Astrocyte (in vitro differentiated cells and primary cell): ENCODE results near the gene RPL26. TPM values are rescaled to one million over a fixed set of nuclear protein-coding genes. Genes with fewer than 3 reads are reported as not detected.
A peak's percentile ranks its signal among the peaks of the same experiment; 100 is the strongest.

Source experiments
- DNase-seq: peaks from one replicate; pipeline ENCODE4 v3.0.0-alpha.2; 2010; ENCODE audit warnings: low read depth
- FAIRE-seq: peaks from 2 replicates; lab custom pipeline; 2011; peaks lifted over from hg19 to GRCh38; lab: Jason Lieb, UNC
- H2AFZ ChIP-seq: 2 replicates; pipeline ENCODE4 v1.6.0; 2012; ENCODE audit warnings: low read depth, low read length, inconsistent platforms
- H3K27ac ChIP-seq: 2 replicates; pipeline ENCODE4 v1.5.1; 2011; ENCODE audit warnings: low read depth, low read length, inconsistent platforms
- H3K27me3 ChIP-seq: 2 replicates; pipeline ENCODE4 v1.6.0; 2011; ENCODE audit warnings: low read length, inconsistent platforms; ENCODE audit not compliant: insufficient read depth
- H3K36me3 ChIP-seq: 2 replicates; pipeline ENCODE4 v1.5.1; 2011; ENCODE audit warnings: low read length, inconsistent platforms; ENCODE audit not compliant: insufficient read depth
- H3K4me1 ChIP-seq: 2 replicates; pipeline ENCODE4 v1.5.1; 2011; ENCODE audit warnings: low read length, inconsistent platforms; ENCODE audit not compliant: insufficient read depth
- H3K4me2 ChIP-seq: 2 replicates; pipeline ENCODE4 v1.6.0; 2012; ENCODE audit warnings: low read length, inconsistent platforms
- H3K4me3 ChIP-seq: 2 replicates; pipeline ENCODE4 v1.5.1; 2011; ENCODE audit warnings: low read depth, mild to moderate bottlenecking, low read length, inconsistent platforms; ENCODE audit not compliant: insufficient read depth
- H3K79me2 ChIP-seq: 2 replicates; pipeline ENCODE4 v1.6.0; 2012; ENCODE audit warnings: mild to moderate bottlenecking, low read length, inconsistent platforms; ENCODE audit not compliant: insufficient read depth
- H3K9ac ChIP-seq: 2 replicates; pipeline ENCODE4 v1.6.0; 2012; ENCODE audit warnings: mild to moderate bottlenecking, low read length, inconsistent platforms
- H3K9me3 ChIP-seq: 2 replicates; pipeline ENCODE4 v1.5.1; 2012; ENCODE audit warnings: low read depth, mild to moderate bottlenecking, low read length, inconsistent platforms; ENCODE audit not compliant: insufficient read depth
- H4K20me1 ChIP-seq: 2 replicates; pipeline ENCODE4 v1.6.0; 2012; ENCODE audit warnings: low read length, inconsistent platforms; ENCODE audit not compliant: insufficient read depth
- H3K27ac Mint-ChIP-seq: one replicate; pipeline ENCODE4 v1.8.0; 2021; ENCODE audit warnings: mild to moderate bottlenecking, mixed read lengths; ENCODE audit not compliant: unreplicated experiment
- H3K27me3 Mint-ChIP-seq: one replicate; pipeline ENCODE4 v1.8.0; 2021; ENCODE audit warnings: low read depth, mixed read lengths; ENCODE audit not compliant: unreplicated experiment
- H3K36me3 Mint-ChIP-seq: one replicate; pipeline ENCODE4 v1.8.0; 2021; ENCODE audit warnings: low read depth, mixed read lengths; ENCODE audit not compliant: unreplicated experiment
- H3K4me1 Mint-ChIP-seq: one replicate; pipeline ENCODE4 v1.8.0; 2021; ENCODE audit warnings: low read depth, mixed read lengths; ENCODE audit not compliant: unreplicated experiment
- H3K4me3 Mint-ChIP-seq: one replicate; pipeline ENCODE4 v1.8.0; 2021; ENCODE audit warnings: mild to moderate bottlenecking, moderate library complexity, mixed read lengths; ENCODE audit not compliant: unreplicated experiment
- H3K9me3 Mint-ChIP-seq: one replicate; pipeline ENCODE4 v1.8.0; 2021; ENCODE audit warnings: mild to moderate bottlenecking, mixed read lengths; ENCODE audit not compliant: unreplicated experiment
- EZH2 ChIP-seq: IDR thresholded peaks from 2 replicates; pipeline ENCODE4 v1.6.1; 2012; ENCODE audit warnings: mild to moderate bottlenecking, low read length, inconsistent platforms; ENCODE audit not compliant: insufficient read depth
- total RNA-seq: library from RNA; stranded (reverse); gene quantifications from 2 replicates; pipeline ENCODE4 v1.2.1, GENCODE V29; 2021
- TF ChIP-seq, protein P1 (sequence below): IDR thresholded peaks from 2 replicates; pipeline ENCODE4 v1.5.1; 2011; ENCODE audit warnings: low read depth, mild to moderate bottlenecking, inconsistent platforms, low read length, moderate library complexity; ENCODE audit not compliant: insufficient read depth

The RPL26 gene
- total RNA-seq, 1 donor from 2014 or later = 1,342 TPM

DNA sequence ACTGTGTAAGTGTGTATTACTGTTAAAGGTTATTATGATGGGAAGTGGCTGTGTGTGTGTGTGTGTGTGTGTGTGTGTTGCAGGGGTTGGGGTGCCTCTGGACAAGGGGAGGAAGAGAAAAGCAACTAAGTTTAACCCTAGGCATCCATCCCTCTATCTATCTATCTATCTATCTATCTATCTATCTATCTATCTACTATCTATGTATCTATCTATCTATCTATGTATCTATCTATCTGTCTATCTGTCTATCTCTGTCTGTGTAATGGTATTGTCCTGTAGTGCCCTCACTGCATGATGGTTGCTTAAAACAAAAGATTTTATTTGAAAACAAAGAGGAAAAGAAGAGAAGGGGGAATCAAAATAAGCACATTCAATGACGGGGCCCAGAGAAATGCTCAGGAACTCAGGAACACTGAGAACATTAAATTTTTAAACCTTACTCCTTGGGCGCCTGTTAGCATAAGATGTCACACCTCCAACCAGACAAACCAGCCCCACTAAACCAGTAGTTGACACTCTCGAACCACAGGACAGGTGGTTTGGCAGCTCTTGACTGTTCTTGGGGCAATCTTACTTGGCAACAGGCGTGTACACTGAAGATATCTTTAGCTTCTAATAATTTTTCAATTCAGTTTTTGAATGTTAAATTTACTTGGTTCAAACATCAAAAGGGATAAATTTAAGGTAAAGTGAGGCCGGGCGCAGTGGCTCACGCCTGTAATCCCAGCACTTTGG is 5.1 kb upstream of the RPL26 start:
- Histone ChIP-seq H4K20me1 (no peaks in the 10 kb centered on the region), H2AFZ (no peak overlapping the region), H3K4me3 (no peak overlapping the region), H3K36me3 (no peaks in the 10 kb centered on the region), H3K4me1 (peaks cover 20% of the 10 kb centered on the region), H3K27ac (no peak overlapping the region), H3K27me3 (no peaks in the 10 kb centered on the region), H3K79me2 (no peaks in the 10 kb centered on the region), H3K4me2 (no peak overlapping the region), H3K9ac (no peak overlapping the region), H3K9me3 (no peaks in the 10 kb centered on the region)
- H3K4me3 Mint-ChIP-seq = no peak overlapping the region
- TF ChIP-seq EZH2 = no peak
- TF ChIP-seq, protein P1, sequence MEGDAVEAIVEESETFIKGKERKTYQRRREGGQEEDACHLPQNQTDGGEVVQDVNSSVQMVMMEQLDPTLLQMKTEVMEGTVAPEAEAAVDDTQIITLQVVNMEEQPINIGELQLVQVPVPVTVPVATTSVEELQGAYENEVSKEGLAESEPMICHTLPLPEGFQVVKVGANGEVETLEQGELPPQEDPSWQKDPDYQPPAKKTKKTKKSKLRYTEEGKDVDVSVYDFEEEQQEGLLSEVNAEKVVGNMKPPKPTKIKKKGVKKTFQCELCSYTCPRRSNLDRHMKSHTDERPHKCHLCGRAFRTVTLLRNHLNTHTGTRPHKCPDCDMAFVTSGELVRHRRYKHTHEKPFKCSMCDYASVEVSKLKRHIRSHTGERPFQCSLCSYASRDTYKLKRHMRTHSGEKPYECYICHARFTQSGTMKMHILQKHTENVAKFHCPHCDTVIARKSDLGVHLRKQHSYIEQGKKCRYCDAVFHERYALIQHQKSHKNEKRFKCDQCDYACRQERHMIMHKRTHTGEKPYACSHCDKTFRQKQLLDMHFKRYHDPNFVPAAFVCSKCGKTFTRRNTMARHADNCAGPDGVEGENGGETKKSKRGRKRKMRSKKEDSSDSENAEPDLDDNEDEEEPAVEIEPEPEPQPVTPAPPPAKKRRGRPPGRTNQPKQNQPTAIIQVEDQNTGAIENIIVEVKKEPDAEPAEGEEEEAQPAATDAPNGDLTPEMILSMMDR = no peak
- H3K27ac Mint-ChIP-seq = no peak overlapping the region
- peaks cover 17% of the 10 kb centered on the region for H3K4me1 Mint-ChIP-seq
- H3K9me3 Mint-ChIP-seq = no peaks in the 10 kb centered on the region
- DNase-seq (no peak), FAIRE-seq (no peak)
- no peaks in the 10 kb centered on the region for H3K27me3 Mint-ChIP-seq
- H3K36me3 Mint-ChIP-seq = no peaks in the 10 kb centered on the region

DNA sequence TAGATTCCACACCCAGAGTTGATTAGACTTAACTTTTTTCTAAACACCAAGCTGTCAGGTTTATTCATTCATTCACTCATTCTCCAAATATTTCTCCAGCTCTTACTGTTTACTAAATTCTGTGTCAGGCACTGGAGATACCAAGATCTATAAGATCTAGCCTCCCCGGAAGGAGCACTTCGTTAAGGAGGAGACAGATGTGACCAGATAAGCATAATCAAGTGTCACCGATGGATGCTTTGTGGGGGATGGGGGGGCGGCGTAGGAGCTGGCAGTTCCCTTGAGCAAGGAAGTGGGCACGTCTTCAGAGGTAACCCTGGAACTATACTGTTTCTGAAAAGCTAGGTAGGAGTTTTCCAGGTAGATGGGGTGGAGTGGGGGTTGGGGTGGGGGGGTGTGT is 3.8 kb upstream of the RPL26 start:
- Histone ChIP-seq H3K9me3 (no peaks in the 10 kb centered on the region), H3K4me1 (peaks cover 18% of the 10 kb centered on the region), H4K20me1 (peaks cover 8% of the 10 kb centered on the region), H3K27ac (no peak overlapping the region), H3K4me2 (no peak overlapping the region), H2AFZ (no peak overlapping the region), H3K9ac (no peak overlapping the region), H3K79me2 (peaks cover 12% of the 10 kb centered on the region), H3K4me3 (no peak overlapping the region), H3K27me3 (no peaks in the 10 kb centered on the region), H3K36me3 (peaks cover 2% of the 10 kb centered on the region)
- Mint-ChIP-seq H3K4me1 (peaks cover 18% of the 10 kb centered on the region), H3K4me3 (peak overlapping the region; percentile 63), H3K27ac (peak overlapping the region; percentile 3), H3K27me3 (no peaks in the 10 kb centered on the region), H3K9me3 (no peaks in the 10 kb centered on the region), H3K36me3 (peaks cover 3% of the 10 kb centered on the region)
- DNase-seq = no peak
- no peak for TF ChIP-seq EZH2
- TF ChIP-seq, protein P1 = no peak
- no peak for FAIRE-seq

DNA sequence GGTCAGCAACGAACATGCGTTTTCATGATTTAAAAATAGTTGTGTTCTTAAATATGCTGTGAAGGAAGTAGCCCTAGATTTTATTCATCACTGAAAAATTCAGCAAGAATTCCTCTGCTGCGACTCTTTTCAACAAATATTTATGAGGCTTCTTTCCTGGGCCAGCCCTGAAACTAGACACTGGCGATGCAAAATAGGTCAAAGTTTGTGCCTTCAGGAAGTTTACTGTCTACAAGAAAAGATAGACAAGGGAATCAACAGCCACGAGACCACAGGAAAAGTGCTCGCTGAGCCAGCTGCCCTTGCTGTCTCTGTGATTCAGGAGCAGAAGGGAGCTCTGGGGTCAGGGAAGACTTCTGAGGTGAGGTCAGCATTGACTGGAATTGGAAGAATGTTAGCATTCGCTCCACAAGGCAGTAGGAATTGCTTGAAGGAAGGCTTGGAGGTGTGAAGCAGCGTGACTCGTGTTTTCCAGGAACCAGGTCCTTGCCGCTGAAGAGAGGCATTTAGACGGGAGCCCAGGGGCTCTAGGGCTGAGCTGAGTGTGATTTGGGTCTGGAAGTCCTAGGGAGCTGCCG is 1.9 kb upstream of the RPL26 start:
- DNase-seq (peak; percentile 94), FAIRE-seq (peak; percentile 73)
- Histone ChIP-seq H3K27me3 (no peaks in the 10 kb centered on the region), H3K9me3 (no peaks in the 10 kb centered on the region), H3K4me3 (no peak overlapping the region), H3K27ac (peak overlapping the region; percentile 70), H3K4me2 (peak overlapping the region; percentile 94), H3K9ac (peak overlapping the region; percentile 98), H3K79me2 (peaks cover 31% of the 10 kb centered on the region), H3K4me1 (peaks cover 30% of the 10 kb centered on the region), H3K36me3 (peaks cover 19% of the 10 kb centered on the region), H2AFZ (no peak overlapping the region), H4K20me1 (peaks cover 28% of the 10 kb centered on the region)
- Mint-ChIP-seq H3K4me1 (peaks cover 30% of the 10 kb centered on the region), H3K27ac (peak overlapping the region; percentile 96), H3K36me3 (peaks cover 10% of the 10 kb centered on the region), H3K4me3 (peak overlapping the region; percentile 83), H3K9me3 (no peaks in the 10 kb centered on the region), H3K27me3 (no peaks in the 10 kb centered on the region)
- TF ChIP-seq, protein P1 = no peak
- TF ChIP-seq EZH2 = no peak
